NCI-H748 treated with DMSO at 0.1 percent for 48 hours (cell line): ENCODE results near the gene TTC14.
"Not testable (repeated sequence)": the region's sequence is repeated elsewhere in the genome, so short reads cannot be mapped to it uniquely, and the experiment has no call there.

Source experiments
- DNase-seq: peaks from one replicate; lab custom pipeline; 2025; lab: John Stamatoyannopoulos, UW

TTC14 gene

GRCh38 chr3:180601688-180602666 is at the start of gene TTC14:
Gene TTC14, plus strand, starts transcription at chr3:180602163. Its CDS starts 99 bp downstream, at chr3:180602262.
- DNase-seq = peak; percentile 57

- DNase-seq = peak; percentile 64
Observed at GRCh38 chr3:180563406-180563805, 38.6 kb upstream of the TTC14 start.

GRCh38 chr3:180564676-180565075 is 37.3 kb upstream of the TTC14 start:
- DNase-seq = no peak

GRCh38 chr3:180570238-180570637 is 31.7 kb upstream of the TTC14 start:
- DNase-seq = no peak

- DNase-seq = no peak
Observed at GRCh38 chr3:180571831-180572598, 29.9 kb upstream of the TTC14 start.

GRCh38 chr3:180575571-180575970 is 26.4 kb upstream of the TTC14 start:
- DNase-seq = no peak

GRCh38 chr3:180580934-180581333 is 21.0 kb upstream of the TTC14 start:
- no peak for DNase-seq

GRCh38 chr3:180590396-180590795 is 11.6 kb upstream of the TTC14 start:
- no peak for DNase-seq

- not testable (repeated sequence) for DNase-seq
Observed at GRCh38 chr3:180593631-180594030, 8.3 kb upstream of the TTC14 start.

GRCh38 chr3:180594631-180595558 is 7.1 kb upstream of the TTC14 start:
- DNase-seq = peak; percentile 30

GRCh38 chr3:180595559-180595935 is 6.4 kb upstream of the TTC14 start:
- DNase-seq = no peak

- DNase-seq = no peak
Observed at GRCh38 chr3:180600473-180600872, 1.5 kb upstream of the TTC14 start.

GRCh38 chr3:180611006-180611405 is 9.0 kb downstream of the TTC14 start:
- no peak for DNase-seq

GRCh38 chr3:180612364-180612763 is 10.4 kb downstream of the TTC14 start:
- no peak for DNase-seq

GRCh38 chr3:180615954-180616353 is 14.0 kb downstream of the TTC14 start:
- DNase-seq = no peak

GRCh38 chr3:180617049-180617448 is 15.1 kb downstream of the TTC14 start:
- no peak for DNase-seq

GRCh38 chr3:180618563-180618962 is 16.6 kb downstream of the TTC14 start:
- not testable (repeated sequence) for DNase-seq

GRCh38 chr3:180619723-180620122 is 17.8 kb downstream of the TTC14 start:
- DNase-seq = no peak

GRCh38 chr3:180624714-180625113 is 22.8 kb downstream of the TTC14 start:
- DNase-seq = no peak

- no peak for DNase-seq
Observed at GRCh38 chr3:180626844-180627243, 24.9 kb downstream of the TTC14 start.

- no peak for DNase-seq
Observed at GRCh38 chr3:180630371-180630770, 28.4 kb downstream of the TTC14 start.

- no peak for DNase-seq
Observed at GRCh38 chr3:180631317-180631716, 29.4 kb downstream of the TTC14 start.
